Natural killer cell treated with Interleukin-12 subunit alpha and Interleukin-12 subunit beta and Interleukin-15 and Interleukin-18, amount 100 ng/mL, for 72 hours (primary cell): ENCODE data around the gene HDDC2. TPM values are rescaled to one million over a fixed set of nuclear protein-coding genes. Genes with fewer than 3 reads are reported as not detected.
"Not testable (repeated sequence)": the region's sequence is repeated elsewhere in the genome, so short reads cannot be mapped to it uniquely, and the experiment has no call there.

Experiments used
- ATAC-seq, 2 donors: fragments of 150-1000 bp; cut with Tn5 transposase in 1 of 2; sonication (Bioruptor Pico), chemical (Tn5 transposase) in 1 of 2; 2 replicates each; pipeline ENCODE4 v1.10.0; 2021
- DNase-seq: peaks from one replicate; pipeline ENCODE4 v3.0.0; 2022; ENCODE audit warnings: low spot score
- H3K27ac Mint-ChIP-seq, 2 donors: 1 replicate in 1 of 2; 2 replicates in 1 of 2; pipeline ENCODE4 v1.8.0; 2022; ENCODE audit warnings: mixed read lengths in 2 of 2, mild to moderate bottlenecking in 1 of 2, moderate library complexity in 1 of 2
- H3K27me3 Mint-ChIP-seq, 2 donors: 1 replicate in 1 of 2; 2 replicates in 1 of 2; pipeline ENCODE4 v1.8.0; 2022; ENCODE audit warnings: mixed read lengths in 2 of 2
- H3K36me3 Mint-ChIP-seq: one replicate; pipeline ENCODE4 v1.8.0; 2022; ENCODE audit warnings: mixed read lengths
- H3K4me1 Mint-ChIP-seq, 2 donors: 1 replicate in 1 of 2; 2 replicates in 1 of 2; pipeline ENCODE4 v1.8.0; 2022; ENCODE audit warnings: low read depth in 2 of 2, mixed read lengths in 2 of 2, mild to moderate bottlenecking in 1 of 2
- H3K4me3 Mint-ChIP-seq: one replicate; pipeline ENCODE4 v1.8.0; 2022; ENCODE audit warnings: mixed read lengths
- H3K9me3 Mint-ChIP-seq: 2 replicates; pipeline ENCODE4 v1.8.0; 2022; ENCODE audit warnings: mixed read lengths
- total RNA-seq, 2 donors: library from RNA; stranded (reverse); gene quantifications; one replicate each; pipeline ENCODE4 v1.2.3, GENCODE V29; 2022

Gene HDDC2
- total RNA-seq, 2 donors from 2014 or later, result 36.8 to 44.0 TPM

DNA sequence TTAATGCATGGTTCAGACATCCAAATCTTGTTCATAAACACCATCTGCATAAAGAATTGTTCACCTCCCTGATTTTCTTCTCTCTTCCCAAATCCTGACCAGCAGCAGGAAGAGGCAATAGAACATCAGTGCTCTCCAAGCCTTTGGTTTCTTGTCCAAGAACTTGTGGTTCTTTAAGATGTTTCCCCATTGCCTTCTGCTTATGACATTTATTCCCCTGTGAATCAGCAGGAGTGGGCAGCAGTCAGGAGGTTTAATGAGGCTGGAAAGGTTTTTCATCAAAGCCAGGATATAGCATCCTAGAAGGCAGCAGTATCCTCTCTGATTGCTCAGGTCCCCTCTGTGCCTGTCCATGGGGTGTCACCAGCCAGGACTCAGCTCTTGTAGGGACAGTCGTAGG is 5.3 kb downstream of the HDDC2 start:
- no peak for ATAC-seq
- H3K27me3 Mint-ChIP-seq, result no peaks in the 10 kb centered on the region
- peak overlapping the region in 1 of 2 donors; percentile 9 for H3K27ac Mint-ChIP-seq

DNA sequence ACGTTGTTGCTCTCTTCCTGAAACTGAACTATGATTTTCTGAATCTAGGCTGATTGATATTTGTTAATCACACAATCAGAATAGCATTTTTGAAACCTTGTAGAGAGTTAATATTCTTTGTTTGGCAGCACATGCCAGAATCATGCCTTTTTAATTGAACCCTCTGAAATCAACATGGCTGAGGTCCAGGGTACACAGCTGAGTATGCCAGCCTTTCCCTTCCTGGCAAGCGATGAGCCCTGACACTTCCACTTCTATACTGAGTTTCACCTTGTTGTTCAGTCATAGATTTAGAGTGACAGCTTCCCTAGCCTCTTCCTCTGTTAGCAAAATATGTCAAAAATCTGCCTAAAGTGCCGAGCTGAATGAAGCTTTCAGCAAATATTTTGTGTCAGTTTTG is 6.8 kb downstream of the HDDC2 start:
- Mint-ChIP-seq H3K4me1 (peaks cover 39 to 41% of the 10 kb centered on the region in 2 donors), H3K27me3 (no peaks in the 10 kb centered on the region), H3K9me3 (no peaks in the 10 kb centered on the region), H3K27ac (no peak overlapping the region), H3K36me3 (peaks cover 43% of the 10 kb centered on the region), H3K4me3 (no peak overlapping the region)
- DNase-seq (no peak), ATAC-seq (no peak)

More for the DNA sequence above, 5.3 kb downstream of the HDDC2 start:
- DNase-seq, result no peak
- Mint-ChIP-seq H3K9me3 (no peaks in the 10 kb centered on the region), H3K4me3 (no peak overlapping the region), H3K4me1 (peaks cover 51 to 53% of the 10 kb centered on the region in 2 donors), H3K36me3 (peaks cover 44% of the 10 kb centered on the region)

DNA sequence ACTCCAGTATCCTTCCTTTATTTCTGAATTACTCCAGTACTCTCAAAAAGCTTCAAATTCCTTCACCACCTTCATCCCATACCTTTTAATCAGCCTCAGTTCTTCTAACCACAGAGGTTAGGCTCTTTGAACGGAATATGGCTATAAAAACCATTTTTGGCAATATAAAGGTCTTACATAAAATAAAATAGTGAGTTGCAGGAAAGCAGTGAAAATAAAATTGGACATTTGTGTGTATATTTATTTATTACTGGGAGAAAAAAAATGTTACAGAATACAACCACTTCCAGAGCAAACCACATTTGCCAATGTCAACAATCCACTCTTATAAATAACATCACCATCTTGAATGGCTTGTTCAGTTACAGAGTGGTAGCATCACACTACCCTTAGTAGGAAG is 7.7 kb downstream of the HDDC2 start:
- DNase-seq (no peak), ATAC-seq (no peak)
- Mint-ChIP-seq H3K27ac (peak overlapping the region in 1 of 2 donors; percentile 31), H3K4me3 (no peak overlapping the region), H3K36me3 (peaks cover 37% of the 10 kb centered on the region), H3K9me3 (no peaks in the 10 kb centered on the region), H3K4me1 (peaks cover 33% of the 10 kb centered on the region in 2 donors), H3K27me3 (no peaks in the 10 kb centered on the region)

DNA sequence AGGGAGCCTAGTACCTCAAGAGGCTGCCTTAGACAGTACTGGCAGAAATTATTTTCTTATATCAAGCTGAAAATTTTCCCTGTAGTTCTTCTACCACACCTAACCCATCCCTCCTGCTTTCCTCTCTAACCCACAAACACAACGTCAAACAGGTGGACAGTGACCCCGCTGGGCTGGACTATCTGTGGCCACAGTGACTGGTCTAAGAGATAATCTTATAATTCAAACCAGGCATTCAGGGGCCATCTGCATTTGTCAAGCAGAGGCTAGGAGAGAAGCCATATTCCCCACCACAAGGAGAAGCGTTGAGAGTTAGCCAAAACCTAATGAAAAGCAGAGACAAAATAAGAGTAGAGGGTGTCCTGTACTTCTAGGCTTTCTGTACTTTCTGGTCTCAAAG is 8.2 kb downstream of the HDDC2 start:
- DNase-seq, result no peak
- no peak overlapping the region for H3K4me3 Mint-ChIP-seq
- H3K36me3 Mint-ChIP-seq, result peaks cover 35% of the 10 kb centered on the region
- no peak for ATAC-seq
- peak overlapping the region in 1 of 2 donors; percentile 31 for H3K27ac Mint-ChIP-seq
- H3K9me3 Mint-ChIP-seq, result no peaks in the 10 kb centered on the region
- H3K4me1 Mint-ChIP-seq, result peaks cover 28 to 32% of the 10 kb centered on the region in 2 donors
- no peaks in the 10 kb centered on the region for H3K27me3 Mint-ChIP-seq

DNA sequence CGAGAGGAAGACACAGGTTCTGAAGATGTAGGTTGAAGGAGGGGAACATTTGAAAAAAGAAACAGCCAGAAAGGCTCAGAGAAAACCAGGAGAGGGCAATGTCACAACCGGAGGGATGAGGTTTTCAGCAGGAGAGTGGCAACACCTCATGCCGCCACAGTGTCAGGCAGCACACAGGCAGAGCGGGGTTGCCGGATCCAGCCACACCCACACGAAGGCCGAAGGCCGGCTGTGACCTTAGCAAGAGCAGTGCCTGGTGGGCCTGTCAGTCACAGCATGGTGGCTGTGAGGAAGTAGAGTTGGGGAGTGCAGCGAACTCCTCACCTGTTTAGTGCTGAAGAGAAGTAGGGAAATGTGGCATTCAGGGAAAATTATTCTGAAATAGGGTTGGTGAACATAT is 14.0 kb downstream of the HDDC2 start:
- no peak for DNase-seq
- peaks cover 39 to 45% of the 10 kb centered on the region in 2 donors for H3K4me1 Mint-ChIP-seq
- no peak for ATAC-seq

DNA sequence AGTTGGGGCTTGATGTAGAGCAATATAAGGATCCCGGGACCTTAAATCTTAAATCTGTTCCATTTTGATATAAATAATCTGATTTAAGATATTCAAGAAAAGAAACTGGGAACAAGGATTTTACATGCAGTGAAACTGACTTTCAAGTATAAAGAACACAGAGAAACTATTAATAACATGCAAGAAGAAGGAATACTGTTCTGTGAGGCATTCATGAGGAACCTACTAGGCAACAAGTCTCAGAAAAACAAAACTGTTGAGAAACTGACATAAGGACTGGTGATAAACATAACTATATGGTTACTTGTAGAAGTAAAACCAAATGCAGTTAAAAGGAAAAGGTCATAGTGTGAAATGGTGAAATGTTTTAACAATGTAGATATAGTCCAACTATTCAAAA is 15.8 kb downstream of the HDDC2 start:
- Mint-ChIP-seq H3K9me3 (peaks cover 13% of the 10 kb centered on the region), H3K36me3 (peaks cover 69% of the 10 kb centered on the region), H3K4me1 (peaks cover 47 to 51% of the 10 kb centered on the region in 2 donors), H3K4me3 (no peak overlapping the region), H3K27me3 (no peaks in the 10 kb centered on the region), H3K27ac (no peak overlapping the region)
- DNase-seq (no peak), ATAC-seq (no peak)

More for the DNA sequence above, 14.0 kb downstream of the HDDC2 start:
- peaks cover 63% of the 10 kb centered on the region for H3K36me3 Mint-ChIP-seq
- peak overlapping the region in 1 of 2 donors; percentile 19 for H3K27ac Mint-ChIP-seq
- H3K4me3 Mint-ChIP-seq, result no peak overlapping the region
- H3K27me3 Mint-ChIP-seq, result no peaks in the 10 kb centered on the region
- peaks cover 3% of the 10 kb centered on the region for H3K9me3 Mint-ChIP-seq

DNA sequence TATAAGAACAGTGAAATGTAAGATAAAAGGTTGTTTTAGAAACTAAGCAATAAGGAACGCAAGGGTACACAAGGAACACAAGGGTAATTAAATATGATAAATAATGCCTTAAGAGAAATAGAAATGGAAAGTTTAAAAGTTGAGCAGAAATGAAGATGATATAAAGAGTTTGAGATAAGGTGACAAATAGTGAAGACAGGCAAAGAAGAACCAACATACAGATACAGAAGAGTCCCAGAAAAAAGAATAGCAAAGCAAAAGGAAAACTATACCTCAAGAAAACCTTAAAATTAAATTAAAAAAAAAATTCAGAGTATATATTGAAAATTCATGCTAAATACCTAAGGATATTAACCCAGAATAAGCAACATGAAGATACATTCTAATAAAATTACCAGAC is 16.4 kb downstream of the HDDC2 start:
- no peak overlapping the region for H3K4me3 Mint-ChIP-seq
- H3K36me3 Mint-ChIP-seq, result peaks cover 71% of the 10 kb centered on the region
- peaks cover 51 to 54% of the 10 kb centered on the region in 2 donors for H3K4me1 Mint-ChIP-seq
- ATAC-seq (no peak), DNase-seq (no peak)
- no peak overlapping the region for H3K27ac Mint-ChIP-seq
- H3K9me3 Mint-ChIP-seq, result peaks cover 13% of the 10 kb centered on the region
- H3K27me3 Mint-ChIP-seq, result no peaks in the 10 kb centered on the region

DNA sequence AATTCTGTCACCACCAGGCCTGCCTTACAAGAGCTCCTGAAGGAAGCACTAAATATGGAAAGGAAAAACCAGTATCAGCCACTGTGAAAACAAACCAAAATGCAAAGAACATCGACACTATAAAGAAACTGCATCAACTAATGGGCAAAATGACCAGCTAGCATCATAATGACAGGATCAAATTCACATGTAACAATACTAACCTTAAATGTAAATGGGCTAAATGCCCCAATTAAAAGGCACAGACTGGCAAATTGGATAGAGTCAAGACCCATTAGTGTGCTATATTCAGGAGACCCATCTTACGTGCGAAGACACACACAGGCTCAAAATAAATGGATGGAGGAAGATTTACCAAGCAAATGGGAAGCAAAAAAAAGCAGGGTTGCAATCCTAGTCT is 19.3 kb downstream of the HDDC2 start:
- Mint-ChIP-seq H3K4me1 (peaks cover 58 to 59% of the 10 kb centered on the region in 2 donors), H3K36me3 (peaks cover 71% of the 10 kb centered on the region), H3K9me3 (peaks cover 13% of the 10 kb centered on the region)
- H3K27me3 Mint-ChIP-seq, H3K27ac Mint-ChIP-seq, H3K4me3 Mint-ChIP-seq, DNase-seq, ATAC-seq: not testable (repeated sequence)

DNA sequence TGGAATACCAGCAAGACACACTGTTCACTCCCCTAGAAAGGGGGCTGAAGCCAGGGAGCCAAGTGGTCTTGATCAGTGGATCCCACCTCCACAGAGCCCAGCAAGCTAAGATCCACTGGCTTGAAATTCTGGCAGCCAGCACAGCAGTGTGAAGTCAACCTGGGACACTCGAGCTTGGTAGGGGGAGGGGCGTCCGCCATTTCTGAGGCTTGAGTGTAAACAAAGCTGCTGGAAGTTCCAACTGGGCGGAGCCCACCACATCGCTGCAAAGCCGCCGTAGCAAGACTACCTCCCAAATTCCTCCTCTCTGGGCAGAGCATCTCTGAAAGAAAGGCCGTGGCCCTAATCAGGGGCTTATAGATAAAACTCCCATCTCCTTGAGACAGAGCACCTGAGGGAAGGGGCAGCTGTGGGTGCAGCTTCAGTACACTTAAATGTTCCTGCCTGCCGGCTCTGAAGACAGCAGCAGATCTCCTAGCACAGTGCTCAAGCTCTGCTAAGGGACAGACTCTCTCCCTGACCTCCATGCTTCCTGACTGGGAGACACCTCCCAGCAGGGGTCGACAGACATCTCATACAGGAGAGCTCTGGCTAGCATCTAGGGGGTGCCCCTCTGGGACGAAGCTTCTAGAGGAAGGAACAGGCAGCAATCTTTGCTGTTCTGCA is 21.3 kb downstream of the HDDC2 start:
- not testable (repeated sequence) for ATAC-seq, H3K4me3 Mint-ChIP-seq, DNase-seq, H3K27me3 Mint-ChIP-seq
- H3K9me3 Mint-ChIP-seq, result peaks cover 13% of the 10 kb centered on the region
- peak overlapping the region in 1 of 2 donors; percentile 26 for H3K27ac Mint-ChIP-seq
- peaks cover 52% of the 10 kb centered on the region for H3K36me3 Mint-ChIP-seq
- H3K4me1 Mint-ChIP-seq, result peaks cover 70 to 74% of the 10 kb centered on the region in 2 donors

DNA sequence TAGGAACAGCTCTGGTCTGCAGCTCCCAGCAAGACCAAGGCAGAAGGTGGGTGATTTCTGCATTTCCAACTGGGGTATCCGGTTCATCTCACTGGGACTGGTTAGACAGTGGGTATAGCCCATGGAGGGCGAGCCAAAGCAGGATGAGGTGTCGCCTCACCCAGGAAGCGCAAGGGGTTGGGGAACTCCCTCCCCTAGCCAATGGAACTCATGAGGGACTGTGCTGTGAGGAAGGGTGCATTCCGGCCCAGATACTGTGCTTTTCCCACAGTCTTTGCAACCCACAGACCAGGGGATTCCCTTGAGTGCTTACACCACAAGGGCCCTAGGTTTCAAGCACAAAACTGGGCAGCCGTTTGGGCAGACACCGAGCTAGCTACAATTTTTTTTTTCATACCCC is 21.8 kb downstream of the HDDC2 start:
- DNase-seq, result no peak
- H3K4me1 Mint-ChIP-seq, result peaks cover 68 to 76% of the 10 kb centered on the region in 2 donors
- H3K4me3 Mint-ChIP-seq, result no peak overlapping the region
- no peaks in the 10 kb centered on the region for H3K27me3 Mint-ChIP-seq
- peaks cover 47% of the 10 kb centered on the region for H3K36me3 Mint-ChIP-seq
- H3K9me3 Mint-ChIP-seq, result peaks cover 9% of the 10 kb centered on the region
- peak in 1 of 2 donors; percentile 78 for ATAC-seq
- peak overlapping the region in 1 of 2 donors; percentile 26 for H3K27ac Mint-ChIP-seq

DNA sequence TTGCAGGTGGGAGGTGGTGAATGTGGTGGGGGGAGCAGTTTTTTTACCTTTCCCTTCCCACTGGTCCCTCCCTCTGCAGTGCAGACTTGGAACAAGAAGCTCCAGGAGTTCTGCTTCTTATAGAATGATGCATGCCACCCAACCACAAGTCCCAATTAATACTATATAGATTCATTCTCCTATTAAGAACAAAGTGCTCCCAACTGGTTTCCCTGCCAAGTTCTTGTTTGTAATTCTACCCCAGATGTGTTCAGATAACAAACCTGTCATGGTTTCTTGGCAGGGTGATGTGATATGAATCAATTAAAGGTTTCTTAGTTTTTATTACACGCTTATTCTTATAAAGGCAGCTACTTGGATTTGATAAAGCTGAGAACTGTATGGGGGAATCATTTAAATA is 23.9 kb downstream of the HDDC2 start:
- Mint-ChIP-seq H3K27ac (peak overlapping the region in 1 of 2 donors; percentile 83), H3K27me3 (no peaks in the 10 kb centered on the region), H3K4me3 (no peak overlapping the region), H3K4me1 (peaks cover 51 to 64% of the 10 kb centered on the region in 2 donors), H3K36me3 (peaks cover 28% of the 10 kb centered on the region), H3K9me3 (peaks cover 9% of the 10 kb centered on the region)
- DNase-seq, result no peak
- no peak for ATAC-seq

DNA sequence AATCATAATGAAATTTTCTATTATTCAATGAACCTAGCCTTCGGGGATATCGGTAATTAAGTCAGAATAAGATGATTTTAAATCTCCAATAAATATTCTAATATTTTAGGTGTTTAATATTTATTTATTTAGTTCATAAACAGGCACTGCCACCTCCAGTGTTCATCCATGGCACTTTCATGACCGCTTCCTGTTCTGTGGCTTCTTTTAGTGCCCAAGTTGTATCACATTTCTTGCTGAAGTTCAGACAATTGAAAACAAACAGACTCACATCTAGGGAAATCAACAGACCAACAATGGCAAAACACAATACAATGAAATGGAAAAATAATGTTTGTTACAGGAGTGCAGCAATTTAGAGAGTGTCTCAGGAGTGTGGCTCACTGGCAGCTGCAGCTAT is 26.0 kb downstream of the HDDC2 start:
- Mint-ChIP-seq H3K4me3 (peak overlapping the region; percentile 21), H3K9me3 (no peaks in the 10 kb centered on the region), H3K4me1 (peaks cover 36 to 47% of the 10 kb centered on the region in 2 donors), H3K27ac (peak overlapping the region; percentile 34 to 83), H3K36me3 (peaks cover 12% of the 10 kb centered on the region), H3K27me3 (no peaks in the 10 kb centered on the region)
- ATAC-seq, result no peak
- no peak for DNase-seq

DNA sequence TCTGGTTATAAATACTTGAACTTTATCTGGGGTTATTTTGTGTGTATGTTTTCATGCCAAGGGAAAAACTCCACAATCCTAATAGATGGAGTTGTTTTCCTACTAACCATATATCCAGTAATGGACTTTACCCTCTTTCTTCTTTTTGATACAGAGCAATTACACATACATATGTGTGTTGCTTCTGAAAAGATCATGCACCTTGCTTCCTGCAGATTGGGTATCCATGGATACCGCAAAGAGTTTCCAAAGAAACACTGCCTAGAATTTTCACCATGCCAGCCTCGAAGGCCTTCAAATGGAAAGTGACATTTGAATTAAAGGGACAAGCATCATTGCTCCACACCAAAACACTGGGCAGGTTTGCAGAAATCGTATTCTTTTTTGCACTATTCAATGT is 26.8 kb downstream of the HDDC2 start:
- Mint-ChIP-seq H3K4me3 (no peak overlapping the region), H3K9me3 (no peaks in the 10 kb centered on the region), H3K4me1 (peaks cover 35 to 41% of the 10 kb centered on the region in 2 donors), H3K27ac (peak overlapping the region in 1 of 2 donors; percentile 83), H3K27me3 (no peaks in the 10 kb centered on the region), H3K36me3 (peaks cover 11% of the 10 kb centered on the region)
- DNase-seq (no peak), ATAC-seq (no peak)

DNA sequence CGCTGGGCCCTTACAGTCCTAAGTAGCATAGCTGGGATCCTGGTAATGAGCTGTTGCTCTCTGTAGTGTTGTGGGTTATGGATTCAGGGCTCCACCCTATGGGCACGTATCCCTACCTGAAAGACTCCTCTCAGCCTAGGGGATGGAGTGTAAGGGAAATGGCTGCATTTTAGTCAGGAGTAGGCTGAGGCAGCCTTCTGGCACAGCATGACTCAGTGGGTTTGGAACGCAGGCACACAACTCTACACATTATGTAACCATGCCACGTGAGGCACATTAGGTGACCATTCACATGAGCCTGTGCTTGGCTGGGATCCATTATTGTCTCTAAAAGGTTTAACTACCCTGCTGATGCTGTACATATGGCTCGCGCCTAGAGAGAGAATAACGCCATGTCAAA is 27.8 kb downstream of the HDDC2 start:
- Mint-ChIP-seq H3K27me3 (no peaks in the 10 kb centered on the region), H3K9me3 (no peaks in the 10 kb centered on the region), H3K4me3 (no peak overlapping the region), H3K27ac (no peak overlapping the region), H3K36me3 (peaks cover 7% of the 10 kb centered on the region), H3K4me1 (peaks cover 31 to 43% of the 10 kb centered on the region in 2 donors)
- ATAC-seq (no peak), DNase-seq (no peak)
